ENCODE data around the gene FHOD1.

Gene FHOD1

GRCh38 chr16:67207249-67208091 lies 39.8 kb downstream of the FHOD1 start:
- DNase-seq (ENCODE audit: low read depth), result no peak

GRCh38 chr16:67206838-67207248 lies 40.4 kb downstream of the FHOD1 start:
- no peak for DNase-seq (ENCODE audit: low read depth)

- no peak for DNase-seq (ENCODE audit: low read depth)
Observed at GRCh38 chr16:67206129-67206837, 41.0 kb downstream of the FHOD1 start.

GRCh38 chr16:67204076-67204475 lies 43.2 kb downstream of the FHOD1 start:
- no peak for DNase-seq (ENCODE audit: low read depth)

GRCh38 chr16:67202956-67203493 lies 44.3 kb downstream of the FHOD1 start:
- no peak for DNase-seq (ENCODE audit: low read depth)

GRCh38 chr16:67202426-67202825 lies 44.9 kb downstream of the FHOD1 start:
- DNase-seq (ENCODE audit: low read depth), result no peak

GRCh38 chr16:67201411-67202345 lies 45.6 kb downstream of the FHOD1 start:
- DNase-seq (ENCODE audit: low read depth), result no peak

- DNase-seq (ENCODE audit: low read depth), result no peak
Observed at GRCh38 chr16:67200491-67200890, 46.8 kb downstream of the FHOD1 start.

- DNase-seq (ENCODE audit: low read depth), result no peak
Observed at GRCh38 chr16:67199808-67200198, 47.5 kb downstream of the FHOD1 start.

GRCh38 chr16:67199011-67199807 lies 48.1 kb downstream of the FHOD1 start, which contains the start of gene ELMO3:
TSS of gene ELMO3 (plus strand) at chr16:67199131. CDS start at chr16:67199327, 196 bp downstream.
- no peak for DNase-seq (ENCODE audit: low read depth)

- DNase-seq (ENCODE audit: low read depth), result no peak
Observed at GRCh38 chr16:67198238-67198734, 49.0 kb downstream of the FHOD1 start.

GRCh38 chr16:67197704-67198103 lies 49.6 kb downstream of the FHOD1 start:
- no peak for DNase-seq (ENCODE audit: low read depth)

GRCh38 chr16:67196881-67197280 lies 50.4 kb downstream of the FHOD1 start:
- DNase-seq (ENCODE audit: low read depth), result no peak

- no peak for DNase-seq (ENCODE audit: low read depth)
Observed at GRCh38 chr16:67195676-67196075, 51.6 kb downstream of the FHOD1 start.

- DNase-seq (ENCODE audit: low read depth), result no peak
Observed at GRCh38 chr16:67194260-67194659, 53.0 kb downstream of the FHOD1 start.

- DNase-seq (ENCODE audit: low read depth), result no peak
Observed at GRCh38 chr16:67193536-67193935, 53.7 kb downstream of the FHOD1 start.

- DNase-seq (ENCODE audit: low read depth), result no peak
Observed at GRCh38 chr16:67192781-67193361, 54.4 kb downstream of the FHOD1 start.

GRCh38 chr16:67191995-67192681 lies 55.1 kb downstream of the FHOD1 start, which contains the start of gene E2F4:
TSS of gene E2F4 (plus strand) at chr16:67192155. CDS start at chr16:67192228, 73 bp downstream.
- peak; percentile 42 for DNase-seq (ENCODE audit: low read depth)

- DNase-seq (ENCODE audit: low read depth), result no peak
Observed at GRCh38 chr16:67191411-67191994, 55.8 kb downstream of the FHOD1 start.
